Thyroid gland (tissue), 4 donors: Measurements from ENCODE around the gene KCNJ15.

Experiments
- CTCF ChIP-seq, 6 experiments: fragments of 200-600 bp in 3 of 6; fragments of 450-650 bp in 3 of 6; sonication (generic) in 3 of 6; IDR thresholded peaks; one replicate each; pipeline ENCODE4 v1.5.1; 2016 to 2019; ENCODE audit warnings: antibody characterized with exemption in 6 of 6, mild to moderate bottlenecking in 2 of 6, inconsistent platforms in 1 of 6, moderate library complexity in 1 of 6
- POLR2A ChIP-seq, 2 donors: fragments of 450-650 bp; IDR thresholded peaks; one replicate each; pipeline ENCODE4 v1.6.1; 2017; ENCODE audit warnings: antibody characterized with exemption in 2 of 2, mild to moderate bottlenecking in 2 of 2, moderate library complexity in 1 of 2

- TF ChIP-seq POLR2A (IDR thresholded peaks at IDR 0.05) (no peak), CTCF (IDR thresholded peaks at IDR 0.05) (no peak)
These were observed 71.2 kb downstream of the KCNJ15 start for GRCh38 chr21:38327984-38328383.
